ENCODE data around the gene PTPRF.
"Not testable (repeated sequence)": the region's sequence is repeated elsewhere in the genome, so short reads cannot be mapped to it uniquely, and the experiment has no call there.

Gene PTPRF

GRCh38 chr1:43530483-43531106 lies at the start of gene PTPRF:
TSS of gene PTPRF (plus strand) at chr1:43530883. CDS start at chr1:43545076, 14,193 bp downstream.
- DNase-seq = no peak

- DNase-seq = no peak
Observed at GRCh38 chr1:43481491-43481890, 49.2 kb upstream of the PTPRF start.

DNA sequence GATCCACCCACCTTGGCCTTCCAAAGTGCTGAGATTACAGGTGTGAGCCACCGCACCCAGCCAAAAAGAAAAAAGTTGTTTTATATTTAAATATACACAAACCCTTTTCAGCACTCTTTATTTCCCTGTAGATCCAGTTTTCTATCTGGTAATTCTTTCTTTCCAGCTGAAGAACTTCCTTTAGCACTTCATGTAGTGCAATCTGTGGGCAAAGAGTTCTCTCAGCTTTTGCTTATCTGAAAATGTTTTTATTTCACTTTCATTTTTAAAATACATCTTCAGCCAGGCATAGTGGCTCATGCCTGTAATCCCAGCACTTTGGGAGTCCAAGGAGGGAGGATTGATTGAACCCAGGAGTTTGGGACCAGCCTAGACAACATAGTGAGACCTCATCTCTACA lies 48.5 kb upstream of the PTPRF start:
- DNase-seq = no peak

DNA sequence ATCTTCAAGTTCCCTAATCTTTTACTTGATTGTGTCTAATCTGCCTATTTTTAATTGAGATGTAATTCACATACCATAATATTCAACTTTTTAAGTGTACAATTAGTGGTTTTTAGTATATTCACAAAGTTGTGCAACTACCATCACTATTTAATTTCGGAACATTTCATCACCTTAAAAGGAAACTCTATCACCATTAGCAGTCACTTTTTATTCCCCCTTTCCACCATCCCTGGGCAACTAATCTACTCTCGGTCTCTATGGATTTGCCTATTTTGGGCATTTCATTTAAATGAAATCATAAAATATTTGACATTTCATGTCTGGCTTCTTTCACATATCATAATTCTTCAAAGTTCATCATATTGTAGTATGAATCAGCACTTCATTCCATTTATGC lies 46.3 kb upstream of the PTPRF start:
- DNase-seq = no peak

DNA sequence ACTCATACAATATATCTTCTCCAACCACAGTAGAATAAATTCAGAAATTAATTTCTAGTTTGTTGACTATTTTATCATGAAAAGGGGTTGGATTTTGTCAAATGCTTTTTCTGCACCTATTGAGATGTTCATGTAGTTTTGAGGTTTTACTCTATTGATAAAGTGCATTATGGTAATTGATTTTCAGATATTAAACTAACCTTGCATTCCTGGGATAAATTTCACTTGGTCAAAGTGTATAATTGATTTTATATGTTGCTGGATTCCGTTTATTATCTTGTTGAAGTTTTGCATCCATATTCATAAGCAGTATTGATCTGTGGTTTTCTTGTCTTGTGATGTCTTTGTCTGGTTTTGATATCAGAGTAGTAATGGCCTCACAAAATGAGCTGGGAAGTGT lies 42.5 kb upstream of the PTPRF start:
- DNase-seq = no peak

DNA sequence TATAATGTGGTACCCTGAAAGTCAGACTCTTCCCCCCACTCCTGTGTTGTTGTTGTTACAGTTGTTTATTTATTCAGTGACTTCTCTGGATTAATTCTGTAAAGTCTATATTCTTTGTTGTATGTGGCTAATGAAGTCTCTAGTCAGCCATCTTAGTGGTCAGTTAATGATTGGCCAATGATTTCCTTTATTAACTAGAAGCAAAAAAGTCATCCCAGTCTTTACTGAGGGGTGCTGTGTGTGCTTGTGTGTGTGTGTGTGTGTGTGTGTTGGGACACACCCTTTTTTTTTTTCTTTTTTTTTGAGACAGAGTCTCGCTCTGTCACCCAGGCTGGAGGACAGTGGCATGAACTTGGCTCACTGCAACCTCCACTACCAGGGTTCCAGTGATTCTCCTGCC lies 39.6 kb upstream of the PTPRF start:
- DNase-seq = no peak

DNA sequence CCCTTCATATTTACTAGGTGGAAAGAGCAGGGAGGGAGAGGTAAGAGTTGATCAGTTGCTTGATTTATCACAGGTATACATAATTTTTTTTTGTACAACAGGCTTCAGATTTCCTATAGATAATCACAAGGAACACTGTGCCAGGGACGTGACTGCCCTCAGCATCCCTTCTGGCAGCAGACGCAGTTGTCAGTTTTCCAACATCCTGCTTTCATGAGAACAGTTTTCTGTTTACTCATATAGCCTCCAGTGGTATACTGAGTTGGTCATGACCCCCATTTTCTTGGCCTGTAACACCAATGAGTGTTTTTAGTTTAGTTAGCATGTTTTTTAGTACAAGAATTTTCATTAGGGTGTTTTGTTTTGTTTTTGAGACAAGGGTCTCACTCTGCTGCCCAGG lies 37.9 kb upstream of the PTPRF start:
- DNase-seq = no peak

DNA sequence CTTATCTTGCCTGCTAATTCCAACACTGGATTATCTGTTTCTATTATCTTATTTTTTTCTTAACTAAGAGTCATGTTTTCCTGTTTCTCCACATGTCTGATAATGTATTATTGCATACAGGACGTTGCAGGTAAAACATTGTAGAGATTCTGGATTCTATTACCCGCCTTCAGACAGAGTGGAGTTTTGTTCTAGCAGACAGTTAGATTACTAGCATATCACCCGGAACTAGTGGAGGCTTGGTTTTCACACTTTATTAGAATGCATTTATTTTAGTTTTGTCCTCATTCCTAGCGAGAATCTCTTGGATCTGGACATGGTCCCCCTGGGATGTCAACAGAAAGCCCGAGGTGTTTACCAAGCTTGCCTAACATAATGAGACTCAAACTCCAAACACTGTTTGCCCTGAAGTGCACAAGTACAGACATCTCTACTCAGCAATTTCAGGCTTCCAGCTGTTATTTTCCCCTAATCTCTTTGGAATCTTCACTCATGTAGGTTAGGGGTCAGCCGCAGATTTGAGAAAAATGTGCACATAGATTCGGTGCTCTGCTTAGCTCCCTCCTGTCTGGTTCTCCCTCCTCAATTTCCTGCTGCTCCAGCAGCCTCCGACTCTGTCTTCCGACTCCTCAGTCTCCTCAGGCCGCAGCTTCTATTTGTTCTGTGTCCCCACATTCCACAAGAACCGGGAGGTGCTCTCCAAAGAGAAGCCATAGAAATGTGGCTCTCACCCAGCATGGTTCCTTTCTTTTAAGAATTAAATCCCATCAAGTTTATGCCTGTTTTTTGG lies 36.8 kb upstream of the PTPRF start:
- no peak for DNase-seq

- no peak for DNase-seq
Observed at GRCh38 chr1:43495204-43495603, 35.5 kb upstream of the PTPRF start.

GRCh38 chr1:43499898-43500297 lies 30.8 kb upstream of the PTPRF start:
- DNase-seq = no peak

DNA sequence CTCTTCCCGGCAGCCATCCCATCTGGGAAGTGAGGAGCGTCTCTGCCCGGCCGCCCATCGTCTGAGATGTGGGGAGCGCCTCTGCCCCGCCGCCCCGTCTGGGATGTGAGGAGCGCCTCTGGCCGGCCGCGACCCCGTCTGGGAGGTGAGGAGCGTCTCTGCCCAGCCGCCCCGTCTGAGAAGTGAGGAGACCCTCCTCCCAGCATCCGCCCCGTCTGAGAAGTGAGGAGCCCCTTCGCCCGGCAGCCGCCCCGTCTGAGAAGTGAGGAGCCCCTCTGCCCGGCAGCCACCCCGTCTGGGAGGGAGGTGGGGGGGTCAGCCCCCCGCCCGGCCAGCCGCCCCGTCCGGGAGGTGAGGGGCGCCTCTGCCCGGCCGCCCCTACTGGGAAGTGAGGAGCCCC lies 28.9 kb upstream of the PTPRF start:
- DNase-seq = not testable (repeated sequence)

DNA sequence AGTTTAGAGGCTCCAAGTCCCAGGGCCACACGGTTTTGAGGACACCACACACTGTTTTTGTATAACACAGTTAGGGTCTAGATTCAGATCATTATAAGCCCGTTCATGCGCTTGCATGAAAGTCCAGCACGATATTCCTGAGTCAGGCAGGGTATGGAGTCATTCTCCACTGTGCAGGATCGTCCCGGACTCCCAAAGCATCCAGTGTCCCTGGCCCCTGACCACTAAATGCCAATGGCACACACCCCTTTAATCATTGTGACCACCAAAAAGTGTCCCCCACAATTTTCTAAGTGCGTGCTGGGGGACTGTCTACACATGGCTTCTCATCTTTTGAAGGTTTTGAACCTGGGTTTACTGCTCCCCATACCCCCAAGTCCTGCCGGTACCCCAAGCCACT lies 27.1 kb upstream of the PTPRF start:
- DNase-seq = no peak

- DNase-seq = no peak
Observed at GRCh38 chr1:43505077-43505780, 25.5 kb upstream of the PTPRF start.

- no peak for DNase-seq
Observed at GRCh38 chr1:43506233-43506632, 24.4 kb upstream of the PTPRF start.

DNA sequence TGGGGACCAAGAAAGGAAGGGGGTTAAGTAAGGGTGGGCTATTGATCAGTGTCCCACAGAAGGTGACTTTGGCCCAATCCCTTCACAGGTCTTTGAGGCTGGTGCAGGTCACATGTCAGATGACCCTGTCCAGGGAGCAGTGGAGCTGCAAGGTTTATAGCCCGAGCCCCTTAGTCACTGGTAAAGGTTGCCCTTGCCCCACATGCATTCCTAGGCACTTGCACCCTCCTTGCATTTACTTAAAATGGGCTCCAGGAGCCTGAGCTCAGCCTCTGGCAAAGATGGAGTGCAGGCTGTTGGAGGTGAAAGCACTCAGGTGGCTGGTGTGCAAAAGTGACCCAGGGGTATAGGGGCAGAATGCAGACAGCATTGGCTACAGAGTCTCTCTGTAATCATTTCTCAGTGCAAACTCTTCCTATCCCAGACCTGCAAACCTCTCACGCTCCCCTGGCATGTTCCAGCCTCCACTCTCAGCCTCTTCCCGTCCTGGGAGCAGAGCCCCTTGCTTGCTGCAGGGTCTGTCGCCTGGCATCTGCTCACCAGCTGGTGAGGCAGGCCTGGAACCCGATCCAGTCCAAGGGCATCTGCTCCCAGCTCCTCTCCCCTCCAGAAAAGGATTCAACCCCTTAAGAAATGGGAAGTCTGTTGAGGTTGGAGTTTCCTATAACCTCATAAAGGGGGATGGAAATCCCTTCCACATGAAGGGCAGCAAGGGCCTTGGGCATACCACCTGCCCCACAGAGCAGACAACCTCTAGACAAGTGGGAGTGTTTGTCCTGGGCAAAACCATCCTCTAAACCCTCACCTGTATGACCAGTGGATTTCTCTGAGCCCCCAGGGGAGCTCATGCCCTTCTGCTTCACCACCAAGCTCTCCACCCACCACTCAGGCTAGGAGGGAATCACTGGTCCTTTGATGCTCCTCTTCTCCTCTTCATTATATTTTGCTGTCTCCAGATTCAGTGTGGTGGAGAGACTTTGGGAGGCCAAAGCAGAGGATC lies 23.1 kb upstream of the PTPRF start:
- peak; percentile 84 for DNase-seq

DNA sequence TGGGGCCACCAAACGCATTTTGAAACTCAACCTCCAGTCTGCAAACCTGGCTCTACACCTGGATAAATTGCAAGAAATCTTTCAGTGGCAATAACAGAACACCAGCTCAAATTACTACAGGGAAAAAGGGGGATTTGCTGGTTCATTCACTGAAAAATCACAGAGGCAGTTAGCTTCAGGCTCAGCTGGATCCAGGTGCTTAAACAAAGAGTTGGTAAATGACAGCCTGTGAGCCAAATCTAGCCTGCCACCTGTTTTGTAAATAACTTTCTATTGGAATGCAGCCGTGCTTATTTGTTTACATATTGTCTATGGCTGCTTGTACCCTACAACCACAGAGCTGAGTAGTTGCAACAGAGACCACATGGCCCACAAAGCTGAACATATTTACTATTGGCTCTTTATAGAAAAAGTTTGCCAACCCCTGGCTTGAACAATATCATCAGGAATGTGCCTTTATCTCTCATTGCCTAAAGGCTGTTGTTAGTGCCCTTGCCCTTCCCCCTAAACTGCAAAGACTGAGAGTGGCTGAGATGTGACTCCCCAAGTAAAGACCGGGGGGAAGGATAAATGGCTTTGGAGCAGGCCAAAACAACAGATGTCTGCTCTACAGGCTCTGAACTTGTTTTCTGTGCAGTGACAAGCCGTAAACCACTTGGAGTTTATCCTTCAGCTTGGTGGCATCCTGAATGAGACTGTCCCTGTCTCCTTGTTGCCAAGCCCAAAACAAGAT lies 21.5 kb upstream of the PTPRF start:
- no peak for DNase-seq

- DNase-seq = no peak
Observed at GRCh38 chr1:43509740-43510375, 20.8 kb upstream of the PTPRF start.

DNA sequence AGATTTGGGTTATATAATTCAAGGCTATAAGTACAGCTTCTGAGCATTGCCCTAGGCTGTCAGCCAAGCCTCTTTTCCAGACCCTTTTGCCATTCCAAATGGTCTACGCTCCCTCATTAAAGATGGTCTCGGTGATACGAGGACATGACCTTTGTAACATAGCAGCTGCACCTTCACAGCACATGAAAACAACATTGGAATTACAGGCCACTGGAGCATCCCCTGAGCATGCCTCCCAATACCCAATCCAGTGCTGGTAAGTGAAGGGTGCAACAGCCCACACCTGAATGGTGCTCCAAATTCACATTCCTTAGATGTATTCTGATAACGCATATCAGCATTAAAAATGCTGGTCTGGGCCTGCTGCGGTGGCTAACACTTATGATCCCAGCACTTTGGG lies 20.1 kb upstream of the PTPRF start:
- DNase-seq = no peak

DNA sequence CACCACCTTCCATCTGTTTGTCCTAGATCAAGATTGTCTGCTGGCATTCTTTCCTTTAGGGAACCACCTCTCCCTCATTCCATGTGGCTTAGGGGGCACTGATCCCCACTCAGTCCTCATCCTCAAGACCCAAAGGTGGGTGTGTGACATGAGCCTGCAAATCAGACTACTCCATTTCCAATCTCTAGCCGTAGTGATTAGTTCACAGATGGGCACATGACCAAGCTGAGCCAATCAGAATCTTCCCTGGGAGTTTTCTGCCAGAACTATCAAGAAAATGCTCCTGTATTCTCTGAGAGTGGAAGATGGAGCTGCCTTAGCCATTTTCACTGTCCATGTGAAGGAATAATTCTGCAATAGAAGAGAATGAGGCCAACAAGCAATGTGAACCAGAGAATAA lies 19.3 kb upstream of the PTPRF start:
- no peak for DNase-seq

- no peak for DNase-seq
Observed at GRCh38 chr1:43512133-43512532, 18.6 kb upstream of the PTPRF start.

DNA sequence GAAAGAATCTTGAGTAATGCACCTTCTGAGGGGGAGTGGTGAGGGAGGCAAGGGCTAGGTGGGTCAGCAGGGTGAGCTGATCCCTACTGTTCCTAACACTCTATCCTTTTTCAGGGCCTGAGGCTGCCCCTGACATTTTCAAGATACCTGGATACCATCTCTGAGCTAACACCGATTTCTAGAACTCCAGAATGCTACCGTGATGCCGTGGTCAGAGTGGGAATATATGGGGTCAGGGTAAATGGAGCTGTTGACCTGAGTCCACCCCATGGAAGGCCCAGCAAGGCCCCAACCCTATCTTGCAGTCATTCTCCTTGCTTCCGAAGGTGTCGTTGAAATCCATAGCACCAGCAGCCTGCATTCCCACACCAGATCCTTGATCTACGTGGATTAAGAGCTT lies 18.0 kb upstream of the PTPRF start:
- DNase-seq = no peak

Measured in NCI-H524 treated with DMSO at 0.1 percent for 48 hours (cell line).